ENCODE results near the gene SGTA. TPM values are rescaled to one million over a fixed set of nuclear protein-coding genes. Genes with fewer than 3 reads are reported as not detected.
"Not testable (repeated sequence)": the region's sequence is repeated elsewhere in the genome, so short reads cannot be mapped to it uniquely, and the experiment has no call there.

Gene SGTA
- total RNA-seq, 1 donor from 2014 or later = 72.6 TPM

GRCh38 chr19:2793126-2793525, 10.1 kb upstream of the SGTA start:
- Histone ChIP-seq H3K4me1 (peaks cover 30% of the 10 kb centered on the region), H3K27ac (replicated peaks) (no peak overlapping the region), H3K27me3 (ENCODE audit: low read depth) (no peaks in the 10 kb centered on the region), H3K36me3 (peaks cover 32% of the 10 kb centered on the region), H3K4me3 (no peak overlapping the region), H3K9me3 (replicated peaks) (no peaks in the 10 kb centered on the region)
- DNase-seq = no peak
- intact Hi-C loops (cut with micrococcal nuclease) = no loop called here
- no peak for TF ChIP-seq CTCF (IDR thresholded peaks at IDR 0.05; ENCODE audit: borderline replicate concordance)

- H3K9me3 ChIP-seq (replicated peaks); DNase-seq; H3K4me3 ChIP-seq; intact Hi-C loops (cut with micrococcal nuclease); H3K27ac ChIP-seq (replicated peaks); H3K27me3 ChIP-seq (ENCODE audit: low read depth): not testable (repeated sequence)
- Histone ChIP-seq H3K36me3 (peaks cover 32% of the 10 kb centered on the region), H3K4me1 (peaks cover 25% of the 10 kb centered on the region)
These were observed 9.6 kb upstream of the SGTA start for GRCh38 chr19:2792666-2793065.

DNA sequence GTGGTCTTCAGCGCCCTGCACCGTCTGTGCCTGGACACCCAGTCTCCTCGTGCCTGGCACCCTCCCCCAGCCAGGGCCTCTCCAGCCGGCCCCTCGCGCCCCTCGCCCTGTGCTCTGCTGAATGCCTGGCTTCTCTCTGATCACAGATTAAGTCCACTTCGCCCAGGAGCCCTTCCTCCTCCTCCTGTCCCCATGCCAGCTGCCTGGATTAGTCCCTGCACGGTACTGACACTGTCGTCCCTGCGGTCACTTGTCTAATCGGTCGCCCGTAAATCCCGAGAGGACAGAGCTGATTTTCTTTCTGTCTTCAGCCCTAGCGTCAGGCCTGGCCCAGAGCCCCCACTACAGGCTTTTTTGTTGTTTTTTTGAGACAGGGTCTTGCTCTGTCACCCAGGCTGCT, 8.8 kb upstream of the SGTA start:
- peak overlapping the region; percentile 55 for H3K27ac ChIP-seq (replicated peaks)
- no peak overlapping the region for H3K4me3 ChIP-seq
- intact Hi-C loops (cut with micrococcal nuclease) = no loop called here
- H3K4me1 ChIP-seq = peaks cover 21% of the 10 kb centered on the region
- H3K36me3 ChIP-seq = peaks cover 32% of the 10 kb centered on the region
- H3K9me3 ChIP-seq (replicated peaks) = no peaks in the 10 kb centered on the region
- no peaks in the 10 kb centered on the region for H3K27me3 ChIP-seq (ENCODE audit: low read depth)
- DNase-seq = no peak
- no peak for TF ChIP-seq CTCF (IDR thresholded peaks at IDR 0.05; ENCODE audit: borderline replicate concordance)

GRCh38 chr19:2791440-2791839, 8.4 kb upstream of the SGTA start:
- no peak for DNase-seq
- peaks cover 18% of the 10 kb centered on the region for H3K4me1 ChIP-seq
- peaks cover 32% of the 10 kb centered on the region for H3K36me3 ChIP-seq
- no peak for TF ChIP-seq CTCF (IDR thresholded peaks at IDR 0.05; ENCODE audit: borderline replicate concordance)
- H3K27me3 ChIP-seq (ENCODE audit: low read depth) = no peaks in the 10 kb centered on the region
- no peak overlapping the region for H3K4me3 ChIP-seq
- no peaks in the 10 kb centered on the region for H3K9me3 ChIP-seq (replicated peaks)
- H3K27ac ChIP-seq (replicated peaks) = peak overlapping the region; percentile 55
- intact Hi-C loops (cut with micrococcal nuclease) = no loop called here

- Histone ChIP-seq H3K4me3 (no peak overlapping the region), H3K9me3 (replicated peaks) (no peaks in the 10 kb centered on the region), H3K27me3 (ENCODE audit: low read depth) (no peaks in the 10 kb centered on the region), H3K27ac (replicated peaks) (no peak overlapping the region), H3K36me3 (peaks cover 28% of the 10 kb centered on the region), H3K4me1 (peaks cover 18% of the 10 kb centered on the region)
- intact Hi-C loops (cut with micrococcal nuclease) = no loop called here
- no peak for DNase-seq
- no peak for TF ChIP-seq CTCF (IDR thresholded peaks at IDR 0.05; ENCODE audit: borderline replicate concordance)
These were observed 7.6 kb upstream of the SGTA start for GRCh38 chr19:2790557-2791271.

DNA sequence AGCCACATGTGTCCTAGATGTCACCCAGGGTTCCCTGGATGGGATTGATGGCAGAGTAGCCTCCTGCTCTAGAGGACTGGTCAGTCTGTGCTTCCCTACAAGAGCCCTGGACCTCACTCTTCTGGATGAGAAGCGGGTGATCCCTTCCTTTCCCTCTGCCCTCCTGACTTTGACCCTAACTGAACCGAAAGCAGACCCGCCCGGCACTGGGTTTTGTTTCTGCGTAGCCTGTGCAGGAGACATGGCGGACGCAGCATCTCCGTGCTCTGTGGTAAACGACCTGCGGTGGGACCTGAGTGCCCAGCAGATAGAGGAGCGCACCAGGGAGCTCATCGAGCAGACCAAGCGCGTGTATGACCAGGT, 7.1 kb upstream of the SGTA start:
- intact Hi-C loops (cut with micrococcal nuclease) = no loop called here
- H3K9me3 ChIP-seq (replicated peaks) = no peaks in the 10 kb centered on the region
- H3K27me3 ChIP-seq (ENCODE audit: low read depth) = no peaks in the 10 kb centered on the region
- H3K4me1 ChIP-seq = peaks cover 17% of the 10 kb centered on the region
- no peak overlapping the region for H3K4me3 ChIP-seq
- no peak overlapping the region for H3K27ac ChIP-seq (replicated peaks)
- no peak for DNase-seq
- H3K36me3 ChIP-seq = peaks cover 23% of the 10 kb centered on the region
- TF ChIP-seq CTCF (IDR thresholded peaks at IDR 0.05; ENCODE audit: borderline replicate concordance) = no peak

All from left ventricle myocardium inferior (tissue), 1 donor.